Right renal pelvis (tissue), 4 donors: ENCODE data around the gene CDV3. TPM values are rescaled to one million over a fixed set of nuclear protein-coding genes. Genes with fewer than 3 reads are reported as not detected.
A peak's percentile ranks its signal among the peaks of the same experiment; 100 is the strongest.
"Not testable (repeated sequence)": the region's sequence is repeated elsewhere in the genome, so short reads cannot be mapped to it uniquely, and the experiment has no call there.

Source experiments
- DNase-seq, 4 donors: peaks; one replicate each; pipeline ENCODE4 v3.0.0-alpha.2; 2013; ENCODE audit warnings: low read depth in 4 of 4, low spot score in 3 of 4, missing footprints in 1 of 4
- polyA plus RNA-seq, 4 donors: library from polyadenylated mRNA; unstranded; fragments of 120-200 nt; gene quantifications; one replicate each; pipeline ENCODE4 v1.2.1, GENCODE V29; 2013; ENCODE audit not compliant: insufficient read length in 4 of 4

Gene CDV3, protein sequence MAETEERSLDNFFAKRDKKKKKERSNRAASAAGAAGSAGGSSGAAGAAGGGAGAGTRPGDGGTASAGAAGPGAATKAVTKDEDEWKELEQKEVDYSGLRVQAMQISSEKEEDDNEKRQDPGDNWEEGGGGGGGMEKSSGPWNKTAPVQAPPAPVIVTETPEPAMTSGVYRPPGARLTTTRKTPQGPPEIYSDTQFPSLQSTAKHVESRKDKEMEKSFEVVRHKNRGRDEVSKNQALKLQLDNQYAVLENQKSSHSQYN
- polyA plus RNA-seq = 100 to 1,000 TPM; 130 to 159 (median 154) TPM

DNA sequence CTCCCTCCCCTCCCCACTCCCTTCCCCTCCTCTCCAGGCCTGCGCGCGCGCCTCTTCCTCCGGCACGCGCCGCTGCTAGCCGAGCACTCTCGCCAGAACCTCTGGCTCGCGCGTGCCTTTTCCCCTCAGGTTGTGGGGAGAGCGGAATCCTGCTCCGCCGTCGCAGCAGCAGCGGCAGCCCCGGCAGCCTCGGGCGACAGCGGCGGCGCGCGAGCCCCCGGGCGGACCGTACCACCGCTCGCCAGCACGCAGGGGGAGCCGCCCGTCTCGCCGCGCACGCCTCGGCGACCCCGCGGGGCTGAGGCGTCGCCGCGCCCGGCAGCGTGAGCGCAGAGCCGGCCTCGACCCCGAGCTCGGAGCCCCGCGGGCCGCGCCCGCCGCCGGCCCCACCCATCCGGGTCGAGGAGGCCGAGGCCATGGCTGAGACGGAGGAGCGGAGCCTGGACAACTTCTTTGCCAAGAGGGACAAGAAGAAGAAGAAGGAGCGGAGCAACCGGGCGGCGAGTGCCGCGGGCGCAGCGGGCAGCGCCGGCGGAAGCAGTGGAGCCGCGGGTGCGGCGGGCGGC lies at the start of gene CDV3:
Gene CDV3 (plus strand): TSS at position 58 of the 566 bp plus-strand sequence. CDS start 359 bp downstream, at position 417.
- DNase-seq = peak in 1 of 4 donors; percentile 60

DNA sequence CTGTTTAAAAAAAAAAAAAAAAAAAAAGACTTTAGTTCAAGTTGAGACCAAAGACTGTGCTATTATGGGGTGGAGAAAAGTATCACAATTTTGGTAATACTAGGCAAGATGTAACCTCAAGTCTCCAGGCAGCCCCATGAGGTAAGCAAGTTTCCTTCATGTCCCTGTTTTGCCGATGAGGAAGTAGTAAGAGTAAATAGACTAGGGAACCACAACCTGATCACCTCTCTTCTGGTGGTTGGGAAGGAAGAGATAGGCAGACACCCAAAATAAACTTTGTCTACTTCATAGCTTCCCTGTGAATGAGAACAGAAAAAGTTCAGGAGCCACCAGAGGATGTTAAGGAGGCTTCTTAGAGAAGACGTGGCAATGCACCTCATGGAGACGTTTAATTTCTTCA lies 49.7 kb upstream of the CDV3 start:
- not testable (repeated sequence) for DNase-seq

DNA sequence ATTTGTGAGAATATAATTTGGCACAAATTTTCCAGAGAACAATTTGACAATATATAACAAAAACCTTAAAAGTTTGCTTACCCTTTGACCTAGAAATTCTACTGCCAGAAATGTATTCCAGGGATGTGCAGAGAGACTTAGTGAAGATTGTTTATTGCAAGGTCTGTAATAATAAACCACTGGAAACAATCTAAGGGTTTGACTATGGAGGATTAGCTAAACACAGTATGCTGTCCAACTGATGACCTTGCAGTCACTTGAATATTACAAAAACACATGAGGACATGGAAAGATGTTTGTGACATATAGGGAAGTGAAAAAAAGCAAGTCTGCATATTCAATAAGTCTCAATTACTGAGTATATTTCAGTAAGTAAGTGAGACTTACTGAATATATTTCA lies 48.1 kb upstream of the CDV3 start:
- DNase-seq = no peak

DNA sequence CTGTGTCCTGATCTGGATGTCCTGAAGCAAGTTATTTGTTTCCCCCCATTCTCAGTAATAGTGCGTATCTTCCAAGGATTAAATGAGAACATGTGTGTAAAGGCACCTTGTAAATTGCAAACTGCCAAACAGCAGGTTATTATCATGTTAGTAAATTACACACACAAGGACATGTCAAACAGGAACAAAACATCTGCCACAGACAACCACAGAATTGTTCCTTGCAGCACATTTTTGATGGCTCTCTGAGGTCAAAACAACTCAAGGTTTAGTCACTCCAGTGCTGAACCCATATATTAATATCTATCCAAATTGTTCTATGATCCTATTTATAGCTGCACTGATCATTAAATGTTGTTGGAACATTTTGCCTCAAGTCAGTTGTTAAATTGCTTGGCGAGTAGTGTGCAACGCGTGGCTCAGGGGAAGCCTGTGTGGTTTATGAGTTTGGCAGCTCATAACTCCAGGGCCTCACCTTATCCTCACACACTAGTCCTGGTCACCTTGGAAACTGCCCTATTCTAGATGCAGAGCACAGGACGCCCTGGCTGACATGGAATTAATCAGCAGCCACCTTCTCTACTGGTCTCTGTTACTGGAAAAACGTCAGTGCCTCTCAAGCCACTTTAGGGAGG lies 46.3 kb upstream of the CDV3 start:
- no peak for DNase-seq

DNA sequence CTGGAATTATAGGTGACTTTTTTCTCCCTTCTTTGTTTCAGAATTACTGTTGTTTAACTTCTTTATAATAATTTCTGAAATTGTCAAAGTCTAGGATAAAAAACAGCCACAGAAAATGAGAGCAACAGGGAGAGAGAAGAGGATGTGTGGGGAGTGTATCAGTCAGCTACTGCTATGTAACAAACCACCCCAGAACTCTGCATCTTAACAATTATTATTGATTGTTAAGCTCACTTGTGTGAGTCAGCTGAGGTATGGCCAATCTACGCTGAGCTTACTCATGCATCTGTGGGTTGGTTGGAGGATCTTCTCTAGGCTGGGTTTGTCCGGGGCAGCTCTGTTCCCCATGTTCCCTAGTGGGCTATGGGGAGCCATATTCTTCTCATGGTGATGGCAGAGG lies 43.7 kb upstream of the CDV3 start:
- no peak for DNase-seq

DNA sequence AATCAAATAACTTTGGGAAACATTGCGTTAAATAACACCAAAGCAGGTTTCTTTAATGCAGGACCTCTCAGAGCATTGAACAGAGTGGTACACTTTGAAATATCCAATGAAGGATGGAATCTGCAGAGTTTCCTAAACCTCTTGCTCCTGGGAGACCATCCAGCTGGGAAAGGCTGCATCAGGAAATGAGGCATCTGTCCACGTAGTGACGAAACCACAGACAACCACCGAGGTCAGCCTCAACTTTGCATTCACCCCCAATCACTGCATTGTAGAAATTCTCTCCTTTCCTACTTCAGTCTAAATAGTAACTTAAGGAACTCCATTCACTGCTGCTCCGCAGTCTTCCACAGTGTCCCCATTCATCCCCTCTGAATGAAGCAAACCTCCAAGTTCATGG lies 41.5 kb upstream of the CDV3 start:
- DNase-seq = no peak

DNA sequence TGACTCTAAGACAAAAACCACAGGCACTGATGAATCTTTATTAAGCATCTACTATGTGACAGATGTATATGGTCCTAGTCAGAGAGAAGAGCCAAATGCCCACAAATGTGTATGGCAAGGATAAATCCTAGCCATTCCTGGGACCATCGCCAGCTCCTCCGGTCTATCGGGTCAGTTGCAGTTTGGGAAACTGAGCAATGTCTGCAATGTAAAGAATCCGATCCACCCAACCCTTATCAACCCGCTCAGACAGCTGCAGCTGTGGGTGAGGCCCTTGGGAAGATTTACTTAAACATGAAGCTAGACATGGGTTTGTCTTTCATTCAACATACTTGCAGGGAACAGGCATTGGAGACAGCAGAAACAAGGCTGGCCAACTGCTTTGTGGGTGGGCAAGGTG lies 40.5 kb upstream of the CDV3 start:
- DNase-seq = no peak

DNA sequence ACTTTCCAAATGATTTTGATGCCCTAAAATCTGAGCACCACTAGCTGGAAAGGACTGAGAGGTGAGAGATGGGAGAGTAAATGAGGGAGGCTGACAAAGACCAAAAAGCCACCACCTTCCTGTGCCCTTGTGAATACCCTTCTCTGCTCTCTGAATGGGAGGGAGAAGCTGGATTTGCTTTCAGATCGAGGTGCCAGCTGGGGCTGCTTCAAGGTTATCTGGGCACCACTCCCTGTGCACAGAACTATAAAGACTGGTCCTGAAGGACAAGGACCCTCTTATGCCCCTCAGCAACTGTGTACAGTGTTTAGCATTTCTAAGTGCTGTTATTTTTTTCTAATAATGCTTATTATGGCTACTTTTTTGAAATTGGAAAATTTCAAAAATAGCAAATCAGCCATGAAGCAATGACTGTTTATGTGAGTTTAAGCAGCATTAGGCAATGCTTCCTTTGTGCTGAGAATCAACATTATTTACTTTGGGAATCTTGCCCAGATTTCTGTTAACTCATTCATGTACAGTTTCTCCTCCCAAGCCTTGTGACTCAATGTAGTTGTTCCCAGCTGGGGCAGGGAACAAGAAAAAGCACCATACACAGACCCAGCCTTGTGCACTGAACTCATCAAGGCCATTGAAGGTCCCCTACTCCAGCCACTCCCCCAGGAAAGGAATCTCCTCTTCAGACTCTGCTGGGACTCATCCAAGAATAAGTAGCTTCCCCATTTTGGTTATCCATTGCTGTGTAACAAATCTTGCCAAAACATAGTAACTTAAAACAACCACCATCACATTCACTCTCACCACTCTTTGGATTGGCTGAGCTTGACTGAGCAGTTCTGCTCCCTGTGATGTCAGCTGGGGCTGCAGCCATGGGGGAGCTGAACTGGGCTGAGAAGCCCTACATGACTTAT lies 37.3 kb upstream of the CDV3 start:
- no peak for DNase-seq

DNA sequence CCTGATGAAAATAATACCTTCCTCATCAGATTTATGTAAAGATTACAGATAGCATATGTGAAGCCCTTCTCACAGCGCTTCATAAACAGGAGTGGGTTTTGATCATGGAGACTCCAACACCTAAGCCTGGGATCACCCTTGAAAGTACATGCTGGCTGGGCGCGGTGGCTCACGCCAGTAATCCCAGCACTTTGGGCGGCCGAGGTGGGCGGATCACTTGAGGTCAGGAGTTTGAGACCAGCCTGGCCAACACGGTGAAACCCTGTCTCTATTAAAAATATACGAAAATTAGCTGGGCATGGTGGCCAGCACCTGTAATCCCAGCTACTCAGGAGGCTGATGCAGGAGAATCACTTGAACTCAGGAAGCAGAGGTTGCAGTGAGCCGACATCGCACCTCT lies 36.4 kb upstream of the CDV3 start:
- not testable (repeated sequence) for DNase-seq

DNA sequence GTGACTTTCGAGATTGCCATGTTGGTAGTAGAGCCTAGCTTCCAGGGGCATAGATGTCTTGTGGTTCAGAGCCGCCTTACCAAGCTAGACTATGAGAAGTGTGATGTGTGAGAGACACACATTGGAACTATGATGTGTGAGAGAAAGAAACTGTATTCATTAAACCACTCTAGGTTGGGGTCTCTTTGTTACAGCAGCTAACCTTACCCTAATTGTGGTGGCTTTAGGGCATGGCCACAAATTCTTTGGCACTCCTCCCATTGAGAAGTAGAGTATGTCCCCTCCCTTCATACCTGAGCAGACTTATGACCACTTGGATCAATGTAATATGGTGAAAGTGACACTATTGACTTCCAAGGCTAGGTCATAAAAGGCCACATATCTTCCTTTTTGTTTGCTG lies 35.3 kb upstream of the CDV3 start:
- no peak for DNase-seq

DNA sequence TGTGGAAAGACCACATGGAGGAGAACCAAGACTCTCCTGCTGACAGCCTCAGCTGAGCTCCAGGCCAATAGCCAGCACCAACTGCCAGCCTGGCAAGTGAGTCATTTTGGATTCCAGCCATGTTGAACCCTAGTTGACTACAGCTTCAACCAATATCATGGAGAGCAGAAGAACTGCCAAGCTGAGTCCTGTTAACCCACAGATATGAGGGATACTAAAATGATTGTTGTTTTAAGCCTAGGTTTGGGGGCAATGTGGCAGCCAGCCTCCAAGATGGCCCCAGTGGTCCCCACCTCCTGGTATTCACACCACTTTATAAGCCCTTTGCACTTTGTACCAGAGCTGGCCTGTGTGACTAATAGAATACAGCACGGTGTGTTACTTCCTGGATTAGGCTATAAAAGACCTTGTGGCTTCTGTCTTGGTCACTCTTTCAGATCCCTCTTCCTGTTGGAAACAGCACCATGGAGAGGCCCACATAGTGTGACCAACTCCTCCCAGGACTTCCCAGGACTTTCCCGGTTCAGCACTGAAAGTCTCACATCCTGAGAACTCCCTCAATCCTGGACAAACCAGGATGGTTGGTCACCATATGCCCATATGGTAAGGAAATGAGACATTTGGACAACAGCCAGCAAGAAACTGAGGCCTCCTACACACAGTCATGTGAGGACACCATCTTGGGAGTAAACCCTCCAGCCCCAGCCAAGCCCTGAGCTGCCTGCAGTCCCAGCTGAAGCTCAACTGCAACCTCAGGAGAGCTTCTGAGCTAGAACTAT lies 32.4 kb upstream of the CDV3 start:
- DNase-seq = no peak

DNA sequence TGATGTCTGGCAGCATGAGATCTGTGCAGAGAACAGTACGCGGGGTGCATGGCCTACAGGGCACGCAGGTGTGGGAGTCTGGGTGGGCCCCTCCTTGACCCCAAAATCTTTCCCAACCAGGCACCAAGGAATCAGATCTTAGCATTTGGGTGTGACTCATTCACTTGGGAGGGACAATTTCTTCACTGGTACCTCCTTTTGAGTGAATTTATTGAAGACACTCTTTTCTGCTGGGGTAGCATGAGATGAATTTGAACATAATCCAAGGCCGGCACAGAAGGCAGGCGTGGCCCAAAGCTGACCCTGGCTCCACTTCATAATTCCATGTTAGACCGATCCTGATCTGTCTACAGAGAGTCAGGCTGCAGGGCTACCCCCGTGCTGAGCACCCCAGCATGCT lies 30.6 kb upstream of the CDV3 start:
- no peak for DNase-seq

DNA sequence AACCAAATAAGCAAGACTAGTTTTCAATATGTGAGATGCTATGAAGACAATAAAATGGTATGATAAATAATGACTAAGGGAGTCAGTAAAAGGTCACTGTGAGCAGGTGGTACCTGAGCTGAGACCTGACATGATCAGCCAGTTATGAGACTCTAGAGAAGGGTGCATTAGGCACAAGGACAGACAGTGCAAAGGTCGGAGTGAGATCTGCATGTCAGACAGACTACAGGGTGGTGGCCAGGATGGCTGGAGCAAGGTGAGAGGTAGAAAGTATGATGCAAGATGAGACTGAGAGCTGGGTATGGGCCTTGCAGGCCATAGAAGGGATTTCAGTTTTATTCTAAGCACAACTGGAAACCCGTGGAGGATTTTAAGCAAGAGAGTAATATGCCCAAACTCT lies 28.5 kb upstream of the CDV3 start:
- DNase-seq = not testable (repeated sequence)

DNA sequence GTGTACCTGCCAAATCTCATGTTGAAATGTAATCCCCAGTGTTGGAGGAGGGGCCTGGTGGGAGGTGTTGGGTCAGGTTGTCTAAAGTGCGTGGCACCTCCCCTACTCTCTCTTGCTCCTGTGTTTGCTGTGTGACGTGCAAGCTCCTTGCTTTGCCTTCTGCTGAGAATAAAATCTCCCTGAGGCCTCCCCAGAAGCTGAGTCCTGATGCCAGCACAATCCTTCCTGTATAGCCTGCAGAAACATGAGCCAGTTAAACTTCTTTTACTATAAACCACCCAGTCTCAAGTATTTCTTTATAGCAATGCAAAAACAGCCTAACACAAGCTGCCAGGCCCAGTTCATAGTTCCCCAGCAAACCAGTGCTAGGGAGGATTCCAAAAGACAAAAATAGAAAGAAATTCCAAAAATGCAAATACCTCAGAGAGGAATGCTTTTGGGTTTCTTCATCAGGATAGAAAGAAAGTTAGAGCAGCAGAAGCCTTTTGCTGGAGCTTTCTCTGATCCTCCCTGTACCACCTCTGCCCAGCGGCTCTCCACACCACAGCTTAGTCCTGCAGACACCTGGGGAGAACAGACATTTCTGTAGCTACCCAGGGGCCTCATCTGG lies 25.9 kb upstream of the CDV3 start:
- no peak for DNase-seq

DNA sequence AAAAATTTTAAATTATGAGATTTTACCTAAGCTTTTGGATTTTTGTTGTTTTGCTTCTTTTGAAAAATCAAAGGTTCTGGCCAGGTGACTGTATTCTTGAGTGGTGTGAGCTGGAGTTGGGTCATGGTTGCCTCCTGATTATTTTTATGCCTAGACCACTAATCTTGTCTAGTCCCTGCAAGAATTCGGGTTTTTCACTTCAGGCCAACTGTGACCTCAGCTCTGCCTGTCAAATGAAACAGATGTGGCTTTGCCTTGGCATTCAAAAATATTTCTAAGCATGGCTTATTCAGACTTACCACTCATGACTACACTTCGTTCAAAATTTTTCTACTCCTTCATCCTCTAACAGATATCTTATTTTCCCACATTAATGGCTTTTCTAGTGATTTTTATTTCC lies 25.4 kb upstream of the CDV3 start:
- no peak for DNase-seq

DNA sequence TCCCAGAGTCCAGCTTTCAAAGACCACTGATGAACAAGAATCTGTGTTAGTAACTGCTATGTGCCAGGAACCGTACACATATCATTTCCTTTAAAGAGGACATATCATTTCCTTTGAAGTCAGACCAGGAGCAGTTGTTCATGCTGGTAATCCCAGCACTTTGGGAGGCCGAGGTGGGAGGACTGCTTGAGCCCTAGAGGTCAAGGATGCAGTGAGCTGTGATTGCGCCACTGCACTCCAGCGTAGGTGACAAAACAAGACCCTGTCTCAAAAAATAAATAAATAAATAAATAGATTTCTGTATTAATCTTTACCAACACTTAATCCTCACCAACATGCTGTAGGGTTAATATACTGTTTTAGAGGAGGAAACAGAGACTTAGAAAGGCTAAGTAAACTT lies 23.9 kb upstream of the CDV3 start:
- no peak for DNase-seq

DNA sequence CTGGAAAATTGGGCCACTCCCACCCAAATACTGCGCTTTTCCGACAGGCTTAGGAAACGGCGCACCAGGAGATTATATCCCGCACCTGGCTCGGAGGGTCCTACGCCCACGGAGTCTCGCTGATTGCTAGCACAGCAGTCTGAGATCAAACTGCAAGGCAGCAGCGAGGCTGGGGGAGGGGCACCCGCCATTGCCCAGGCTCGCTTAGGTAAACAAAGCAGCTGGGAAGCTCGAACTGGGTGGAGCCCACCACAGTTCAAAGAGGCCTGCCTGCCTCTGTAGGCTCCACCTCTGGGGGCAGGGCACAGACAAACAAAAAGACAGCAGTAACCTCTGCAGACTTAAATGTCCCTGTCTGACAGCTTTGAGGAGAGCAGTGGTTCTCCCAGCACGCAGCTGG lies 21.9 kb upstream of the CDV3 start:
- DNase-seq = not testable (repeated sequence)

DNA sequence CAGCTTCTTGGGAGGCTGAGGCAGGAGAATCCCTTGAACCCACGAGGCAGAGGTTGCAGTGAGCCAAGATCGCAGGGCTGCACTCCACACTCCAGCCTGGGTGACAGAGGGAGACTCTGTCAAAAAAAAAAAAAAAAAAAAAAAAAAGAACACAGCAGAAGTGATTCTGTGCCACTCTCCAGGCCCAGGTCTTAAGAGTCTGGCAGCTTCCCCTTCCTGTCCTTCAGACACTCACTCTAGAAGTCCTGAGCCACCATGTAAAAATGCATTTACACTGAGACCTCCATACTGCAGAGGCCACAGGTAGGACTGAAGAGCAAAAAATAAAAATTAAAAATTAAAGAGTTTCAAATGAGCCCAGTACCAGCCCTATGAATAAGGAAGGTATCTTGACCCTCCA lies 11.8 kb upstream of the CDV3 start:
- DNase-seq = no peak

DNA sequence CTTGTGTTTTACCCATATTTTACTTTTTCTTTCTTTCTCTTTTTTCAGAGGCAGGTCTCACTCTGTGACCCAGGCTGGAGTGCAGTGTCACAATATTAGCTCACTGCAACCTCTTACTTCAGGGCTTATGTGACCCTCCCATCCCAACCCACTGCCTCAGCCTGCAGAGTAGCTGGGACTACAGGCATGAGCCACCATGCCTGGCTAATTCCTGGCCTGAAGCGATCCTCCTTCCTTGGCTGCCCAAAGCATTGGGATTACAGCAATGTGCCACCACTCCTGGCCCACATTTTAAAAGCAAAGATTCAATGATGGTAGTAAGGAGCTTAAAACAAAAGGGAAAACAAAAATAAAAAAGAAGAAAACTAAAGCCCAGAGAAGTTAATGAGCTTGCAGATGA lies 11.1 kb upstream of the CDV3 start:
- no peak for DNase-seq

DNA sequence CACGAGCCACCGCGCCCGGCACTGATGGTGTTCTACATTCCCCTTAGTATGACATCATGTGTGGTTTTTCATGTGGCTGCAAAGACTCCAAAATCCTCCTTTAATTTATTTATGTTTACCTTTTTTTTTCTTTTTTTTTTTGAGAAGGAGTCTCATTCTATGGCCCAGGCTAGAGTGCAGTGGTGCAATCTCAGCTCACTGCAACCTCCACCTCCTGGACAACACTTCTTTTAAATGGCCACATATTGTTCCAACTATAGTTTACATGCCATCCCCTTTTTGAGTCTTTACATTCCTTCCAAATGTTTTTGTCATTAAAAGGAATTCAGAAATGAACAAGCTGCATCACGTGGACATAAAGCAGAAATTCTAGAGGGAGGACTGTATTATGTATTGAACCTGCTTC lies 10.3 kb upstream of the CDV3 start:
- no peak for DNase-seq
